Heart left ventricle (tissue), 16 donors: ENCODE results near the gene KLHL41. TPM values are rescaled to one million over a fixed set of nuclear protein-coding genes. Genes with fewer than 3 reads are reported as not detected.
A peak's percentile ranks its signal among the peaks of the same experiment; 100 is the strongest.

Experiments used
- ATAC-seq, 4 donors: fragments of 200-7000 bp; cut with Tn5 transposase; one replicate each; pipeline ENCODE4 v1.9.1; 2020 to 2022; ENCODE audit warnings: moderate library complexity in 4 of 4, mild to moderate bottlenecking in 3 of 4, moderate number of reproducible peaks in 1 of 4
- DNase-seq, 5 donors: peaks; one replicate each; pipeline ENCODE4 v3.0.0-alpha.2; 2020
- H3K27ac ChIP-seq, 12 donors: fragments of 200-600 bp; sonication (generic) in 4 of 12; one replicate each; pipeline versions ENCODE4 v1.5.0 to v1.8.0; 2016 to 2022; ENCODE audit warnings: mild to moderate bottlenecking in 2 of 12
- H3K27me3 ChIP-seq, 9 donors: fragments of 200-600 bp; sonication (generic) in 2 of 9; one replicate each; pipeline versions ENCODE4 v1.5.1 to v1.8.0; 2016 to 2022; ENCODE audit warnings: mild to moderate bottlenecking in 3 of 9
- H3K36me3 ChIP-seq, 9 donors: fragments of 200-600 bp; sonication (generic) in 2 of 9; one replicate each; pipeline versions ENCODE4 v1.5.0 to v1.8.0; 2018 to 2022; ENCODE audit warnings: mild to moderate bottlenecking in 2 of 9
- H3K4me1 ChIP-seq, 12 donors: fragments of 200-600 bp; sonication (generic) in 4 of 12; one replicate each; pipeline versions ENCODE4 v1.5.0 to v1.8.0; 2016 to 2022; ENCODE audit warnings: mild to moderate bottlenecking in 3 of 12
- H3K4me3 ChIP-seq, 12 donors: fragments of 200-600 bp; sonication (generic) in 4 of 12; one replicate each; pipeline versions ENCODE4 v1.5.0 to v1.8.0; 2017 to 2022; ENCODE audit warnings: mild to moderate bottlenecking in 9 of 12, moderate library complexity in 4 of 12
- H3K9me3 ChIP-seq, 12 donors: fragments of 200-600 bp; sonication (generic) in 4 of 12; one replicate each; pipeline versions ENCODE4 v1.5.0 to v1.8.0; 2016 to 2022; ENCODE audit warnings: mild to moderate bottlenecking in 1 of 12
- POLR2A ChIP-seq, 2 donors: fragments of 450-650 bp; IDR thresholded peaks; one replicate each; pipeline ENCODE4 v1.6.1; 2017; ENCODE audit warnings: antibody characterized with exemption in 2 of 2, mild to moderate bottlenecking in 2 of 2, moderate library complexity in 2 of 2
- WGBS, 4 donors: extraction: QIAGEN DNeasy Blood & Tissue Kit in 2 of 4; methylation state at CpG; one replicate each; pipeline versions ENCODE4 v1.1.5 to v1.1.7; 2013 to 2018; 5-methylcytosine and 5-hydroxymethylcytosine counted together
- intact Hi-C, 10 donors: fragments of 100-400 bp; cut with DNase I; formaldehyde crosslinking; loops; one replicate each; pipeline versions ENCODE4 v1.11.1 to v1.14.2; 2022
- polyA plus RNA-seq, 2 donors: library from polyadenylated mRNA; stranded (reverse); fragments of 200-250 nt; gene quantifications; one replicate each; pipeline ENCODE4 v1.2.3, GENCODE V29; 2013
- total RNA-seq, 9 donors: library from RNA; depleted of rRNA in 2 of 9; stranded (reverse); fragments of >200 nt in 2 of 9; fragmentation: NEBNext Ultra II Directional in 3 of 9; extraction: Animal tissue kit (Norgen Biotek cat#: 25700) in 3 of 9; gene quantifications; one replicate each; pipeline versions ENCODE4 v1.1.0 to v1.2.4, GENCODE V29; 2016 to 2023
- TF ChIP-seq, protein P1 (sequence below), 12 donors: fragments of 200-600 bp; sonication (generic) in 4 of 12; IDR thresholded peaks; one replicate each; pipeline versions ENCODE4 v1.5.0 to v1.8.0; 2018 to 2022; ENCODE audit warnings: antibody characterized with exemption in 12 of 12, mild to moderate bottlenecking in 5 of 12
- donor health status: ischemic (EF 13 %, LVEDD 7.1; RV severe dilation, severe dysfunction).
- donor health status: healthy with polysubstance abuse.
- donor health status: DM: no; HTN: yes; CAD: no.
- donor health status: DM: no; HTN: no; CAD: no.
- donor health status: ischemic (EF 25% LVEDD 6.9; RV normal size, moderate dysfunction).
- donor health status: ischemic (EF 25% LVEDD 5.7; RV mildly dilated, moderate dysfunction).
- donor health status: healthy.
- donor health status: DM: yes; HTN: yes; CAD: no.
- donor health status: ischemic (EF 35%, LVEDD 5.7; RV mildly dilated, moderate dysfunction).
- donor health status: nonischemic (EF 11% LVEDD 7.7; RV severe dilation, severe dysfunction).
- donor health status: DM: yes; HTN: yes; CAD: no.
- donor health status: PGD.
- donor health status: ischemic (EF 29% LVEDD 5.4; RV normal size, mild dysfunction).
- donor health status: nonischemic (EF 23%, LVEDD 6.1; RV moderate dilation, normal function).

KLHL41 gene
- total and polyA plus RNA-seq, 11 donors = 48.4 to 263 (median 103) TPM

DNA sequence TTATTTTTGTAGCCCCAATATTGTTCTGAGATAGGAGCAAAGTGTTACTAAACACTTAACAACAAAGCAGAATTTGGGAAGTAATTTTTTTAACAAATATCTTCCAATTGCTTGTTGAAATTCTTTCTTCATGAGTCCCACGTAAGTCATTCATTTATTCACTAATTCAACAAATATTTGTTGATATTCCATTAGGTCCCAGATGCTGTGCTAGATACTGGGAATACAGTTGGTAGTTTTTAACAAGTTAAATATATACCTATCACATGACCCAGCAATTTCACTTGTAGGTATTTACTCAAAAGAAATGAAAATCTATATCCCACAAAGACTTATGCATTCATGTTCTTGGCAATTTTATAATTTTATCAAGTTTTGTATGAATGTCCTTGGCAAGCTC, 37.3 kb upstream of the KLHL41 start:
- Histone ChIP-seq H3K9me3 (no peaks in the 10 kb centered on the region), H3K4me3 (no peak overlapping the region), H3K4me1 (no peaks in the 10 kb centered on the region), H3K27ac (no peak overlapping the region), H3K27me3 (no peaks in the 10 kb centered on the region), H3K36me3 (no peaks in the 10 kb centered on the region)
- ATAC-seq (no peak), DNase-seq (no peak)
- TF ChIP-seq, protein P1, sequence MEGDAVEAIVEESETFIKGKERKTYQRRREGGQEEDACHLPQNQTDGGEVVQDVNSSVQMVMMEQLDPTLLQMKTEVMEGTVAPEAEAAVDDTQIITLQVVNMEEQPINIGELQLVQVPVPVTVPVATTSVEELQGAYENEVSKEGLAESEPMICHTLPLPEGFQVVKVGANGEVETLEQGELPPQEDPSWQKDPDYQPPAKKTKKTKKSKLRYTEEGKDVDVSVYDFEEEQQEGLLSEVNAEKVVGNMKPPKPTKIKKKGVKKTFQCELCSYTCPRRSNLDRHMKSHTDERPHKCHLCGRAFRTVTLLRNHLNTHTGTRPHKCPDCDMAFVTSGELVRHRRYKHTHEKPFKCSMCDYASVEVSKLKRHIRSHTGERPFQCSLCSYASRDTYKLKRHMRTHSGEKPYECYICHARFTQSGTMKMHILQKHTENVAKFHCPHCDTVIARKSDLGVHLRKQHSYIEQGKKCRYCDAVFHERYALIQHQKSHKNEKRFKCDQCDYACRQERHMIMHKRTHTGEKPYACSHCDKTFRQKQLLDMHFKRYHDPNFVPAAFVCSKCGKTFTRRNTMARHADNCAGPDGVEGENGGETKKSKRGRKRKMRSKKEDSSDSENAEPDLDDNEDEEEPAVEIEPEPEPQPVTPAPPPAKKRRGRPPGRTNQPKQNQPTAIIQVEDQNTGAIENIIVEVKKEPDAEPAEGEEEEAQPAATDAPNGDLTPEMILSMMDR (IDR thresholded peaks at IDR 0.05) = no peak
- no peak for TF ChIP-seq POLR2A (IDR thresholded peaks at IDR 0.05)
- intact Hi-C loops = no loop called here
- WGBS, 4 donors = 79 to 85% (median 81%) methylated on average over 1 of the region's 1 CpG

- TF ChIP-seq, protein P1 (IDR thresholded peaks at IDR 0.05) = no peak
- TF ChIP-seq POLR2A (IDR thresholded peaks at IDR 0.05) = no peak
- no peak for DNase-seq
- WGBS, 4 donors = 73 to 82% (median 75%) methylated on average over 3 of the region's 3 CpGs
- peaks cover 0 to 21% (median 6%) of the 10 kb centered on the region in 12 donors for H3K4me1 ChIP-seq
- intact Hi-C loops = no loop called here
- H3K9me3 ChIP-seq = no peaks in the 10 kb centered on the region
- no peaks in the 10 kb centered on the region for H3K27me3 ChIP-seq
- ATAC-seq = no peak
- H3K36me3 ChIP-seq = no peaks in the 10 kb centered on the region
- no peak overlapping the region for H3K27ac ChIP-seq
- H3K4me3 ChIP-seq = no peak overlapping the region
Measured at GRCh38 chr2:169476459-169476858, 33.0 kb upstream of the KLHL41 start.

- no peak for TF ChIP-seq POLR2A (IDR thresholded peaks at IDR 0.05)
- TF ChIP-seq, protein P1 (IDR thresholded peaks at IDR 0.05) = no peak
- H3K27ac ChIP-seq = peak overlapping the region in 2 of 12 donors; percentile 16 to 84
- peaks cover 0 to 15% (median 7%) of the 10 kb centered on the region in 9 donors for H3K36me3 ChIP-seq
- peak overlapping the region in 1 of 12 donors; percentile 91 for H3K4me3 ChIP-seq
- H3K4me1 ChIP-seq = peaks cover 0 to 21% (median 6%) of the 10 kb centered on the region in 12 donors
- no peaks in the 10 kb centered on the region for H3K9me3 ChIP-seq
- no peaks in the 10 kb centered on the region for H3K27me3 ChIP-seq
- intact Hi-C loops = no loop called here
- peak; percentile 21 to 45 (median 30) for ATAC-seq
- peak in 1 of 5 donors; percentile 24 for DNase-seq
- 57 to 67% (median 61%) methylated on average over 3 of the region's 3 CpGs for WGBS, 4 donors
Measured at GRCh38 chr2:169478339-169478738, 31.2 kb upstream of the KLHL41 start.

DNA sequence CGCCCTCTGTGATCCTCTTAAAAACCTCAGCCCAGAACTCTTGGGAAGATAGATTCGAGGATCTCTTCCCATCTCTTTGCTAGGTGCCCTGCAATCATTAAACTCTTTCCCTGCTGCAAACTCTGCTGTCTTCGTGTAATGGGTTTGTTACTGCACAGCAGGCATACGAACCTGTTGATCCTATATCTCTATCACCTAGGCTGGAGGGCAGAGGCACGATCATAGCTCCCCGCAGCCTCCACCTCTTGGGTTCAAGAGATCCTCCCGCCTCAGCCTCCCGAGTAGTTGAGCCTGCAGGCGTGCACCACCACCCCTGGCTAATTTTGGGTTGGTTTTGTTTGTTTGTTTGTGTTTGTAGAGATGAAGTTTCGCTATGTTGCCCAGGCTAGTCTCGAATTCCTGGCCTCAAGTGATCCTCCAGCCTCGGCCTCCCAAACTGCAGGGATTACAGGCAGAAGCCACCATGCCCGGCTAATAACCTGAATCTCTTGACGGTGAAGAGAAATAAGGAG, 30.7 kb upstream of the KLHL41 start:
- no peaks in the 10 kb centered on the region for H3K27me3 ChIP-seq
- 75 to 78% (median 77%) methylated on average over 14 of the region's 14 CpGs for WGBS, 4 donors
- H3K27ac ChIP-seq = peak overlapping the region in 11 of 12 donors; percentile 7 to 85 (median 59)
- TF ChIP-seq, protein P1 (IDR thresholded peaks at IDR 0.05) = no peak
- TF ChIP-seq POLR2A (IDR thresholded peaks at IDR 0.05) = no peak
- H3K4me3 ChIP-seq = peak overlapping the region; percentile 48 to 94 (median 75)
- DNase-seq (no peak), ATAC-seq (no peak)
- H3K4me1 ChIP-seq = peaks cover 0 to 21% (median 6%) of the 10 kb centered on the region in 12 donors
- peaks cover 0 to 19% (median 10%) of the 10 kb centered on the region in 9 donors for H3K36me3 ChIP-seq
- H3K9me3 ChIP-seq = no peaks in the 10 kb centered on the region
- intact Hi-C loops = no loop called here
